Measurements from ENCODE around the gene SELENON.
A peak's percentile ranks its signal among the peaks of the same experiment; 100 is the strongest.

The SELENON gene

GRCh38 chr1:25794325-25794724 is 5.7 kb upstream of the SELENON start:
- DNase-seq = no peak

GRCh38 chr1:25795211-25795610 is 4.8 kb upstream of the SELENON start:
- no peak for DNase-seq

- no peak for DNase-seq
These were observed 3.8 kb upstream of the SELENON start for GRCh38 chr1:25795946-25796810.

- peak; percentile 80 for DNase-seq
These were observed 3.1 kb upstream of the SELENON start for GRCh38 chr1:25796811-25797458.

GRCh38 chr1:25797939-25798338 is 2.1 kb upstream of the SELENON start:
- no peak for DNase-seq

GRCh38 chr1:25798666-25799351 is 1.2 kb upstream of the SELENON start:
- no peak for DNase-seq

GRCh38 chr1:25799352-25799934 is 550 bp upstream of the SELENON start:
- DNase-seq = no peak

GRCh38 chr1:25800703-25801377 is 847 bp downstream of the SELENON start:
- no peak for DNase-seq

GRCh38 chr1:25802915-25803314 is 2.9 kb downstream of the SELENON start:
- DNase-seq = no peak

- DNase-seq = no peak
These were observed 3.4 kb downstream of the SELENON start for GRCh38 chr1:25803368-25803767.

GRCh38 chr1:25804244-25804963 is 4.4 kb downstream of the SELENON start:
- DNase-seq = no peak

- no peak for DNase-seq
These were observed 5.2 kb downstream of the SELENON start for GRCh38 chr1:25804964-25805862.

- no peak for DNase-seq
These were observed 5.9 kb downstream of the SELENON start for GRCh38 chr1:25805863-25806225.

- no peak for DNase-seq
These were observed 6.4 kb downstream of the SELENON start for GRCh38 chr1:25806418-25806817.

GRCh38 chr1:25807480-25808390 is 7.7 kb downstream of the SELENON start:
- DNase-seq = no peak

- no peak for DNase-seq
These were observed 8.7 kb downstream of the SELENON start for GRCh38 chr1:25808481-25809244.

- no peak for DNase-seq
These were observed 9.4 kb downstream of the SELENON start for GRCh38 chr1:25809283-25809926.

GRCh38 chr1:25809929-25810328 is 9.9 kb downstream of the SELENON start:
- DNase-seq = no peak
